Measurements from ENCODE around the gene ICAM5. TPM values are rescaled to one million over a fixed set of nuclear protein-coding genes. Genes with fewer than 3 reads are reported as not detected.

ICAM5 gene
- 4.4 and 6.1 TPM in 2 replicates for total RNA-seq (2014; rRNA removed; shearing (Covaris generic))

DNA sequence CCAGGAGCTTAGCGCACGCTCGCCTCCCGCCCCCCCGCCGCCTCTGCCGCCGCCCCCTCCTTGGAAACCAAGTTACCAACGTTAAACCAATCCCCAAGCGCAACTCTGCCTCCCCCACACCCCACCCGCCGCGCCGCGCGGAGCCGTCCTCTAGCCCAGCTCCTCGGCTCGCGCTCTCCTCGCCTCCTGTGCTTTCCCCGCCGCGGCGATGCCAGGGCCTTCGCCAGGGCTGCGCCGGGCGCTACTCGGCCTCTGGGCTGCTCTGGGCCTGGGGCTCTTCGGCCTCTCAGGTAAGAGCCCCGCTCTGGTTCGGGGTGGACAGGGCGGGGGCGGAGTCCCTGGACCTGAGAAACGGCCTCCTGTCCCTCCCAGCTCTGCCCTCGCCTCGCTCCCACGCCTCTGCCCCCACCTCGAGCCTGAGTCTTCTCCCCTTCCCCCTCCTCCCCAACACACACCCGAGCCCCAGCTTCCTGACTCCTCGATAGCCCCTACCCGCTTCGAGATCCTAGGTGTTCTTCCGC is at the start of gene ICAM5:
Gene ICAM5 (plus strand): TSS at position 117 of the 521 bp plus-strand sequence. CDS start 92 bp downstream, at position 209.
- DNase-seq (ENCODE audit: low read depth): peak; percentile 53

- peak; percentile 45 for DNase-seq (ENCODE audit: low read depth)
These were observed 47.8 kb upstream of the ICAM5 start for GRCh38 chr19:10241826-10242449.

DNA sequence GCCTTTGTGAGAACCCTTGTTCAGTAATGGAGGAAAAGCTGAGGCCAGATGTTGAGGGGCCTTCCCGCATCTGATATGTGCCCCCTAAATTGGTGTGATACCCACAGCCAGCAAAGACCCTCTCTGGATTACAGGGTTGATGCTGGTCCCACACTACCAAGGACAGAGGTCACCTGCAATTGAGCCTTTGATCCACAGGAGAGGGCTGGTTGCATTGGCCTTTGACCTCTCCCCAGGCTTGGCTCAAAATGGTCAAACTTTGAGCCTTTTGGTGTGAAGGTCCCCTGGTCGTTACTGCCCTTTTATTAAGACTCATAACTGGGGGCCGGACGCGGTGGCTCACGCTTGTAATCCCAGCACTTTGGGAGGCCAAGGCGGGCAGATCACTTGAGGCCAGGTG is 46.1 kb upstream of the ICAM5 start:
- no peak for DNase-seq (ENCODE audit: low read depth)

GRCh38 chr19:10245189-10245939 is 44.4 kb upstream of the ICAM5 start:
- DNase-seq (ENCODE audit: low read depth): peak; percentile 20

- no peak for DNase-seq (ENCODE audit: low read depth)
These were observed 43.2 kb upstream of the ICAM5 start for GRCh38 chr19:10246511-10246910.

- peak; percentile 99 for DNase-seq (ENCODE audit: low read depth)
These were observed 37.7 kb upstream of the ICAM5 start, which contains the start of gene MRPL4 for GRCh38 chr19:10251792-10252694. Gene MRPL4, plus strand, starts transcription at chr19:10252214. Its CDS starts 40 bp downstream, at chr19:10252254.

DNA sequence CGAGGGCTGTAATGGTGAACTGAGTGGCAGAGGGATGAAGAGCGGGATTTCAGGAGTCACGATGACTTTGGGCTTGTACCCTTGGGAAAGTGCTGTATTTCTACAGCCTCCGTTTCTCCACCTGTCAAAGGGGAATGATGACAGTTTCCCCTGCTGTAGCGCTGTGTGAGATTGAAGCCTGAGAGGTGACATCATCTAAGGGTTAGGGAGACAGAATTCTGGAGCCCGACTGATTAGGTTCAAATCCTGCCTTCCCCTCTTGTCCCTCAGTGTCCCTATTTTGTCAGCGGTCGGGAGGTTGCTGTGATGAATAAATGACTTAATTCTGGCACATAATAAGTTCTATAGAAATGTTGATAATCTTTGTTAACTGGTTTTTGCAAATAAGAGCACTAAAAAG is 37.0 kb upstream of the ICAM5 start:
- no peak for DNase-seq (ENCODE audit: low read depth)

DNA sequence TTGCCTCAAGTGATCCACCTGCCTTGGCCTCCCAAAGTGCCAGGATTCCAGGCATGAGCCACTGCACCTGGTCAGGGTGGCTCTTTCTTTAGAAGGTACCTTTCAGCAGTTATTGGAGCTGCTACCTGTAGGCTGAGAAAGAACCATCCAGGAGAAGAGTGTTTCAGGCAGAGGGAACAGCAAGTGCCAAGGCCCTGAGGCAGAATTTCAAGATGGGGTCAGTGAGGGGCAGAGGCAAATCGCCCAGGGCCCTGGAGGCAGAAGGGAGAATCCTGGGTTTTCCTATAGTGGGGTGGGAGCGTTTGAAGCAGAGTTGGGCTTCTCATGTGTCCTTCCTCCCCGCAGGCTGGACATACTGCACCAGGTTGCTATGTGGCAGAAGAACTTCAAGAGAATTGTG is 35.5 kb upstream of the ICAM5 start:
- DNase-seq (ENCODE audit: low read depth): no peak

DNA sequence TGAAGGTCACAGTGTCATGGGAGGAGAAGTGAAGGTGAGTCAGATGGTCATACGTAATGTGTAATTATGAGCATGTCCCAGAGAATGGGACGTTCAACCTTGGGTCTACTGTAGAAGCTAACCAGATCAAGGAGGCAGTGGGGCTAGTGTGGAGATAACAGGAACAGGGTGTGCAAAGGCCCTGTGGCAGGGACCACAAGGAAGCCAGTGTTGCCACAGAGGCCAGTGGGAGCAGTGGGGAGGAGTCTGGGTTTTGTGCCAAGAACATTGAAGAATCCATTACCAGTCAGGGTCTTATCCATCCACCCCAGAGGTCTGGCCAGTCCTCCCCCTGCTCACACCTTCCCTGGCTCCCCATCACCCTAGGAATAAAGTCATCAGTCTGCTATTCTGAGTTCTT is 34.4 kb upstream of the ICAM5 start:
- DNase-seq (ENCODE audit: low read depth): no peak

GRCh38 chr19:10256551-10256950 is 33.2 kb upstream of the ICAM5 start:
- no peak for DNase-seq (ENCODE audit: low read depth)

GRCh38 chr19:10256970-10257615 is 32.7 kb upstream of the ICAM5 start:
- DNase-seq (ENCODE audit: low read depth): no peak

GRCh38 chr19:10258080-10258710 is 31.6 kb upstream of the ICAM5 start:
- no peak for DNase-seq (ENCODE audit: low read depth)

DNA sequence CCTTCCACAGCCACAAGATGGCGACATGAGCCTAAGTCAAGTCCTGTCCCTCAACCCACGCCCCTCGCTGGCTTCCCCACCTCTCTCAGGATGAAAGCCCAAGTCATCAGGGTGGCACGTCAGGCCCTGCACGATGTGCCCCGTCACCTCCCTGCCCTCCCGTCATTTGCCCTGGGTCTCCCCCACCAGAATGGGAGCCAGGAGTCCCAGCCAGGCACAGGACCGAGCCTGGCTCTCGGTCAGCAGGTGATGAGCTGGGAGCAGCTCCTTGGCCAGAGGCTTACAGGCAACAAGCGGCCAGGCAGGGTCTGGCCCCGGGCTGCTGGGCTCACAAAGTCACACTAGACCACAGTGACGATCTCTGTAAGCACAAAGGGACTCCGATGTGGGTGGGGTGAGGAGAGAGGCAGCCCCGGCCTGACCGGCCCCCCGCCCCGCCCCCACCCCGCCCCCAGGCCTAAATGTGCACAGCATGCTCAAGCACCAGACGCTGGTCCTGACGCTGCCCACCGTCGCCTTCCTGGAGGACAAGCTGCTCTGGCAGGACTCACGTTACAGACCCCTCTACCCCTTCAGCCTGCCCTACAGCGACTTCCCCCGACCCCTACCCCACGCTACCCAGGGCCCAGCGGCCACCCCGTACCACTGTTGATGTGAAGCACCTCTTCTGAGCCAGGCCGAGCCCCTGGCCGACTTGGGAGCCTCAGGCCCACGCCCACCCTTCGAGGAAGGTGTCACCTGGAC is 30.4 kb upstream of the ICAM5 start:
- peak; percentile 80 for DNase-seq (ENCODE audit: low read depth)

GRCh38 chr19:10260141-10260584 is 29.6 kb upstream of the ICAM5 start:
- DNase-seq (ENCODE audit: low read depth): peak; percentile 38

GRCh38 chr19:10262771-10263170 is 27.0 kb upstream of the ICAM5 start:
- peak; percentile 60 for DNase-seq (ENCODE audit: low read depth)

DNA sequence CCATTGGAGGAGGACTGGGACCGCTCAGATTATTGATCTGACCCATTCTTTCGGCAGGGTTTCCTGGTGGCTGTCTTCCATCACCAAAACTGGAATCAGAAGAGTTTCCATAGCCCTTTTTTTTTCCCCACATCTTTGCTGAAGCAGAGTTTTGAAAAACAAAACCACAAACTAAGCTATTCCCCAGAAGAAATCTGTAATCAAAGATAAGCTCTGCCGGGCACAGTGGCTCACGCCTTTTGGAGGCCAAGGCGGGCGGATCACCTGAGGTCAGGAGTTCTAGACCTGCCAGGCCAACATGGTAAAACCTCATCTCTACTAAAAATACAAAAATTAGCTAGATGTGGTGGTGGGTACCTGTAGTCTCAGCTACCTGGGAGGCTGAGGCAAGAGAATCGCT is 23.0 kb upstream of the ICAM5 start:
- no peak for DNase-seq (ENCODE audit: low read depth)

GRCh38 chr19:10268071-10268470 is 21.7 kb upstream of the ICAM5 start:
- DNase-seq (ENCODE audit: low read depth): no peak

- peak; percentile 75 for DNase-seq (ENCODE audit: low read depth)
These were observed 20.2 kb upstream of the ICAM5 start for GRCh38 chr19:10269333-10270179.

GRCh38 chr19:10270180-10270615 is 19.6 kb upstream of the ICAM5 start:
- peak; percentile 78 for DNase-seq (ENCODE audit: low read depth)
